ENCODE data around the gene ZNF746. TPM values are rescaled to one million over a fixed set of nuclear protein-coding genes. Genes with fewer than 3 reads are reported as not detected.

ZNF746 gene
- total RNA-seq, 2 donors from 2014 or later: 12.2 to 14.5 TPM

GRCh38 chr7:149463500-149464161, 34.0 kb downstream of the ZNF746 start:
- Histone ChIP-seq H3K4me3 (no peak overlapping the region), H3K27me3 (no peaks in the 10 kb centered on the region), H3K36me3 (no peaks in the 10 kb centered on the region), H3K9me3 (no peaks in the 10 kb centered on the region), H3K9ac (ENCODE audit: low read depth in 2 of 2, low read length in 2 of 2) (no peak overlapping the region), H3K27ac (no peak overlapping the region), H3K4me1 (no peaks in the 10 kb centered on the region)
- DNase-seq: no peak
- no peak for TF ChIP-seq CTCF (IDR thresholded peaks at IDR 0.05)
- intact Hi-C loops (cut with DNase I): no loop called here

DNA sequence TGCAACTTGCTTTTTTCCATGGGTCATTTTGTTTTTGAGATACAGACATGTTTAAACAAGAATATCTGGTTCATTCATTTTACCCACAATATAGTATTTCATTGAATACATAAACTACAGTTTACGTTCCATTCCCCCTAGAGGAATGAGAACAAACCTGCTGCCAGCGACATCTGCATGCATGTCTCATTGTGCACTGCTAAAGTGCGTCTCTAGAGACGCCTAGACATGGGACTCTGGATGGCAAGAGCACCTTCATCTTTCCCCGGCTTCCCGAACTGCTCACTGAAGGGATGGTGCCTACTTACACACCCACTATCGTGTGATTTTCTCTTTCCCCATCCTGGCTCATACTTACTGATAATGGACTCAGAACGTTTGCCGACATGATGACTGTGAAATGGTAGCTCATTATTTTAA, 35.5 kb downstream of the ZNF746 start:
- intact Hi-C loops (cut with DNase I): no loop called here
- DNase-seq: no peak
- Histone ChIP-seq H3K27me3 (no peaks in the 10 kb centered on the region), H3K4me3 (no peak overlapping the region), H3K9me3 (no peaks in the 10 kb centered on the region), H3K27ac (no peak overlapping the region), H3K9ac (ENCODE audit: low read depth in 2 of 2, low read length in 2 of 2) (no peak overlapping the region), H3K4me1 (no peaks in the 10 kb centered on the region), H3K36me3 (no peaks in the 10 kb centered on the region)
- TF ChIP-seq CTCF (IDR thresholded peaks at IDR 0.05): no peak

DNA sequence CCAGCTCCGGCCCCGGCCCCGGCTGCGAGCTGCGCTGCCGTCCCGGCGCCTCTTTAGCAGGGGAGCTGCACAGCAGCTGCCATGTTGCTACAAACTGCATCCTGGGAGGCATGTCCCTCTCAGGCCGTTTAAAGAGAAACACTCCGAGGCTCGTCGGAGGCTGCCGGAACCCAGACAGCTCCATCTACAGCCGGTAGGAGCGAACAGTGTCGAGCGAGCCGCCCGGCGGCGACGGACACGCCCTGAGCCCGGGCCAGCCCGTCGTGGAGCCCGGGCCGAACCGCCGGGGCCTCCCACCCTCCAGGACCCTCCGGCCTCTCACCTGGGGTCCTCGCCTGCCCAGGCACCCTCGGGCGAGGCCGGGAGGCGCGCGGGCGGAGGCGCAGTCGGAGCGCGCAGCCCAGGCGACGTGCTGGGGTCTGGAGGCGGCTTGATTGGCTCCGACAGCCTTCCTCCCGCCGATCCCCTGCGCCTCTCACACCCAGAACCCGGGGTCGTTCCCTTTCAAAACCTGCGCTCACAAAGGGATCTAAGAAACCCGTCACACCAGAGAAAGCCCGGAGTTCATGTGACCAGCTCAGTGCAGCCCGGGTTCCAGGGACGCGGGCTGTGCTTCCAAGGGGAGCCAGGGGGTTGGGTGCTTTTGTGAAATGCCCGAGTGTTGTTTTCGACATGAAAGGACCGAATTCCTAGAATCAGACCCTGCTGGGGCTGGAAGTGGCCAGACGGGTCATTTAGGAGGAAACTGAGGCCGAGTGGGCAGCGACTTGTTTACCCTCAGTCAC, 36.9 kb downstream of the ZNF746 start, which contains the start of gene ZNF777:
TSS of gene ZNF777 (minus strand) at position 570 of the 785 bp plus-strand sequence. CDS start 5,040 bp downstream, outside the sequence.
- intact Hi-C loops (cut with DNase I): no loop called here

GRCh38 chr7:149459540-149460452, 37.8 kb downstream of the ZNF746 start:
- intact Hi-C loops (cut with DNase I): no loop called here
- H3K36me3 ChIP-seq: no peaks in the 10 kb centered on the region
- peak overlapping the region; percentile 60 for H3K4me3 ChIP-seq
- no peak overlapping the region for H3K27ac ChIP-seq
- no peak for DNase-seq
- H3K4me1 ChIP-seq: no peaks in the 10 kb centered on the region
- H3K9me3 ChIP-seq: no peaks in the 10 kb centered on the region
- peak overlapping the region in 1 of 2 donors; percentile 63 for H3K9ac ChIP-seq (ENCODE audit: low read depth in 2 of 2, low read length in 2 of 2)
- no peak for TF ChIP-seq CTCF (IDR thresholded peaks at IDR 0.05)
- no peaks in the 10 kb centered on the region for H3K27me3 ChIP-seq

More for the DNA sequence above, 36.9 kb downstream of the ZNF746 start, which contains the start of gene ZNF777:
- peak within 1 kb of the TSS; percentile 38 for H3K27ac ChIP-seq
- peak; percentile 24 for TF ChIP-seq CTCF (IDR thresholded peaks at IDR 0.05)
- H3K9me3 ChIP-seq: no peaks in the 10 kb centered on the region
- no peaks in the 10 kb centered on the region for H3K27me3 ChIP-seq
- no peaks in the 10 kb centered on the region for H3K4me1 ChIP-seq
- peak; percentile 80 for DNase-seq
- H3K9ac ChIP-seq (ENCODE audit: low read depth in 2 of 2, low read length in 2 of 2): peak within 1 kb of the TSS; percentile 79 to 92
- peak within 1 kb of the TSS; percentile 60 for H3K4me3 ChIP-seq
- no peaks in the 10 kb centered on the region for H3K36me3 ChIP-seq

DNA sequence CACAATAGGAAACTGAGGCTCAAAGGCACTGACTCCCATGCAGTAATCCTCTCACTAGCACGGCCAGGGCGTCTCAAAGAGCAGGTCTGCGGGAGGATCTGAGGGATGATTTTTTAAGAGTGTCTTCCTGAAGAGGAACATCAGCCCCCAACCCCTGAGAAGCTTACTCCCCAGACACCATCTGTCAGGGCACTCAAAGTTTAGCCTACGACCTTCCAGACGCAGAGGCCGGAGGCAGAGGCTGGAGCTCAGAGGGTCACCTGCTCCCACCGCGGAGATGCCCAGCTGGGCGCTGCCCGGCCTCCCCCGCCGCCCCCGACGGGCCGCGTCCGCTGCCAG, 38.4 kb downstream of the ZNF746 start:
- H3K27ac ChIP-seq: no peak overlapping the region
- H3K4me3 ChIP-seq: peak overlapping the region; percentile 60
- intact Hi-C loops (cut with DNase I): no loop called here
- TF ChIP-seq CTCF (IDR thresholded peaks at IDR 0.05): no peak
- H3K4me1 ChIP-seq: no peaks in the 10 kb centered on the region
- peak overlapping the region in 1 of 2 donors; percentile 63 for H3K9ac ChIP-seq (ENCODE audit: low read depth in 2 of 2, low read length in 2 of 2)
- no peaks in the 10 kb centered on the region for H3K36me3 ChIP-seq
- no peaks in the 10 kb centered on the region for H3K27me3 ChIP-seq
- no peaks in the 10 kb centered on the region for H3K9me3 ChIP-seq
- DNase-seq: no peak
